Frontal cortex (tissue), 4 donors: ENCODE data around the gene CLMN. TPM values are rescaled to one million over a fixed set of nuclear protein-coding genes. Genes with fewer than 3 reads are reported as not detected.
"Not testable (repeated sequence)": the region's sequence is repeated elsewhere in the genome, so short reads cannot be mapped to it uniquely, and the experiment has no call there.

Experiments
- DNase-seq, 2 donors: peaks; one replicate each; pipeline ENCODE4 v3.0.0; 2012; ENCODE audit warnings: low spot score in 2 of 2
- FAIRE-seq: peaks from 2 replicates; lab custom pipeline; 2012; peaks lifted over from hg19 to GRCh38; lab: Jason Lieb, UNC
- total RNA-seq: library from RNA; depleted of rRNA; stranded (reverse); fragments of >200 nt; gene quantifications from one replicate; pipeline ENCODE4 v1.2.3, GENCODE V29; 2014
- donor health status: control.
- donor health status: control.
- donor health status: control.

The CLMN gene
- total RNA-seq, 1 donor from 2014 or later = 0.82 TPM

DNA sequence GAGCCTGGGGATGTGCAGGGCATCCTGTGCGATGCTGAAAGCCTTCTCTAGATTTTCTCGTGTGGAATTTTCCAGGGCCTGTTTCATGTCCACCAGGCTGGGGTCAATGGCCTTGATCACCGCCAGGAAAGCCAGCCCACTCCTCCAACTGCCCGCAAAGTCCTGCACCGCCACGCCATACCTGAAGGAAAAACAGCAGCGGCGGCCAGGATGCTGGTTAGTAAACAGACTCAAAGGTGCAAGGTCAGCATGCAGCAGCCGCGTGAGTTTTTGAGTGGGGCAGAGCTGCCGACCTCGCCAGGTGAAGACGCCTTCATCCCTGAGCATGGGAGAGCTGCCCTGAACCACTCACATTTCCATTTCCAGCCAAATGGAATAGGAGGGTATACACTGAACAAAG, 109.0 kb downstream of the CLMN start:
- no peak for FAIRE-seq
- no peak for DNase-seq

DNA sequence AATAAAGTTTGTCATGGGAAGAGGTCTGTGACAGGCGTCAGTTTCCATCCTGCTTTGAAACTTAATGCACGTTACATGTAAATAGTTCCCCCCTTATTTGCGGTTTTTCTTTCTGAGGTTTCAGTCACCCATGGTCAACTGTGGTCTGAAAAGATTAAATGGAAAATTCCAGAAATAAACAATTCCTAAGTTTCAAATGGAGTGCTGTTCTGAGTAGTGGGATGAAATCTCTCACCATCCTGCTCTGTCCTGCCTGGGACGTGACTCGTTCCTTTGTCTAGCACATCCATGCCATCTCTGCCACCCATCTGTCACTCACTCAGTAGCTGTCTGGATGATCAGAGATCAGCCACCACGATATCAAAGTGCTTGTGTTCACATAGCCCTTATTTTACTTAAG, 111.1 kb downstream of the CLMN start:
- no peak for DNase-seq
- no peak for FAIRE-seq

DNA sequence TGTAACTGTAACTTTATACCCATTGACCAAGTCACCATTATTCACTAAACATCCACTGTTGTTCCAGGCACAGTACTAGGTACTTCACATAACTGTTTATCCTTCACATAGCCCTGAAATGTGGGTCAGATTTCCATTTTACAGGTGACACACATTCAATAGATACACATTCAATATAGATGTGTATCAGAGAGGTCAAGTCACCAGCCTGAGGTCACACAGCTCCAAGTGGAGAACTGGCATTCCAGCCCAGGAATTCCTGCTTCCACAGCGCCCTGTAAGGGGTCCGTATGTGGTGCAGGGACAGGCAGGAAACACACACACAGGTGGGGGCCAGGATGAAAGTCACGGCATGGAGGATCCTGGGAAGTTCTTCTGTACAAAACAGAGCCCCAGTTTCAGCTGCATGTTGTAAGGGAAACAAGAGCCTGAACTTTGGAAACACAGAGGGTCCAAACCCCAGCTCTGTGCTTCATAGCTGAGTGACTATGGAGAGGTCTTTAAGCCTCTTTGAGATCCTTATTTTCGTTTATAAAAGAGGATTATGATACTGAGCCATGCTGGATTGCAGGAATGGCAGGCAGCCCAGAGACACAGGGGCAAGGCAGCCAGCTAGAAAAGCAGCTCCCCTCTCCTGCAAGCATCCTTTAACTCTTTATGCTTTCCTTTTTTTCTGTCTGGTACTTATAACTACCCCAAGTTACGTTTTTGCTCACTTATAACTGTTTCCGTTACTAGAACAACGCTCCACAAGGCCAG, 112.1 kb downstream of the CLMN start:
- FAIRE-seq = no peak
- DNase-seq = no peak

DNA sequence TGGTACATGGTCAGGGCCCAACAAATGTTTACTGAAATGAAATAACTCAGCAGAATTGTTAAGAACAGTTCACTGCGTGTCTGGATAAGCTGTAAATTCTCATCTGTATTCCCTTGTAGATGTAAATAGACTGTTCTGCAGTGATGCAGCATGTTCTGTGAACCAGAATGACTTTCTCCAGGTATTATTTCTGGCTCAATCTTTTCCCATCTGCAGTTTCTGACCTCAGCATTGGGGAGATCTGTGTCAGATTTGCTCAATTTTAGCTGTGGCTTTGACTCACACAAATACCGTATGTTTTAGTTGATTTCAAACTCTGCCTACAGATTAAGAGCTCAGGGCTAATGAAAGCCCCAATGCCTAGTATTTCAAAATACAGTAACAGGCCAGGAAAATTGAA, 113.2 kb downstream of the CLMN start:
- FAIRE-seq (no peak), DNase-seq (no peak)

DNA sequence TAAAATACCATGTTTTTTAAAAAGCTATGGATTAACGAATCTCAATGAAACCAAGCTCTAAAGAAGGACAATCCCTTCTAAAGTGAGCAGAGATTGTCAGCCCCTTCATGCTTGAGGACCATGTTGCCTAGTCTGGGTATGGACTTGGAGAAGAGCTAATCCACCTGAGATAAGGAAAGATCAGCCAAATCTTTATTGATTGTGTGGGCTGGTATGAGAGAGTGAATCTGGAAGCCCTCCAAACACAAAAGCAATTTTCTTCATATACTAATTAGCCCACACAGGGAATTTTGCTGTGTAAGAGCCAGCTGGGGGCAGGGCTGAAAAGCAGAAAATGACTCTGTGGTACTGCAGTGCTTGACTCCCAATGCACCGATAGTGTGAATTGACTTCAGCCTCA, 115.0 kb downstream of the CLMN start:
- DNase-seq = no peak
- FAIRE-seq = no peak

DNA sequence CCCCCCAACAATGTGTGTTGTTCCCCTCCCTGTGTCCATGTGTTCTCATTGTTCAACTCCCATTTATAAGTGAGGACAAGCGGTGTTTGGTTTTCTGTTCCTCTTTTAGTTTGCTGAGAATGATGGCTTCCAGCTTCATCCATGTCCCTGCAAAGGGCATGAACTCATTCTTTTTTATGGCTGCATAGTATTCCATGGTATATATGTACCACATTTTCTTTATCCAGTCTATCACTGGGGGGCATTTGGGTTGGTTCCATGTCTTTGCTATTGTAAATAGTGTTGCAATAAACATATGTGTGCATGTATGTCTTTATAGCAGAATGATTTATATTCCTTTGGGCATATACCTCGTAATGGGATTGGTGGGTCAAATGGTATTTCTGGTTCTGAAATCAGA, 118.0 kb downstream of the CLMN start:
- not testable (repeated sequence) for DNase-seq, FAIRE-seq

DNA sequence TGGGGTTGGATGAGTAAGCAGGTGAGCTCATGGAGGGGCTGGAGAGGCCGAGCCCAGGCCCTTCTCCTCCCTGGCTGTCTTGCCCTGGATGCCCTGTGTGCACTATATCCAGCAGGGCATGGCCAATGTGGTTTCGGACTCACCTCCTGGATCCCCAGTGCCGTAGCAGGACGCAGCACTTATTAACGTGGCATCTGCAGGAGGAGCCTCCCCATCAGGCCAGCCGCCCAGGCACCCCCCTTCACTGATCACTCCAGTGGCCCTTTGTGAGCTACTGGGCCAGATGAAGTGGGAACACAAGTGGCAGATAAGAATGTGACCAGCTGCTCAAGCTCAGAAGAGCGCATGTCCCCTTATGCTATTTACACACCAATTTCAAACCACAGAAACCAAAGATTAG, 119.3 kb downstream of the CLMN start:
- FAIRE-seq (no peak), DNase-seq (no peak)

DNA sequence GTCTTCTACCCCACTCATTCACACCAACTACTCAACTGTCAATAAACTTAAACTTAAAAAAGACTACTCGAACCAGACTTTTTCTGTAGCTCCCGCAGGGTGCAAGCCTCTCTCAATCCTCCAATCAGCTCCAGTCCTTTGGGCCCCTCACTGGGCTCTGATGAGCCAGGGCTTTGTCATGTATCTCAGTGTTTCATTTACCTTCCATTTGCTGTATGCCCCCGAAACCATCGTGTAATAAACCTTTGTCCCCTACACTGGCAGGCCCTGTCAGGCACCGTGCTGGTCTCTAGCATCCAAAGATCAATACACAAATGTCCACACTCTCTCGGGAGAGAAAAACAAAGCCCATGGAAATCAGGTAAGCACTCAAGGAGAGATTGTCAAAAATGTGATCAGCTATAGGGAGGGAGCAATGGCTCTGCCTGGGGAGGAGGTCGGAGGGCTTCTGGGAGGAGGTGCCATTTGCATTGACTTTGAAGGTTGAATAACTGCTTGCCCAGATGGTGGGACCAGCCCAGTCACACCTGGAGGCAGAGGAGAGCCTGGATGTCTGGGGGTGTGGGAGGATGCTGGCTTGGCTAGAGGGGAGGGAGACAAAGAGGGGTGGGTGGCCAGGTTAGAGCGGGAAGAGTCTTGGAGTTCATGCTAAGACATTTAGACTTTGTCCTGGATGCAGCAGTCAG, 120.3 kb downstream of the CLMN start:
- FAIRE-seq = no peak
- DNase-seq = no peak

DNA sequence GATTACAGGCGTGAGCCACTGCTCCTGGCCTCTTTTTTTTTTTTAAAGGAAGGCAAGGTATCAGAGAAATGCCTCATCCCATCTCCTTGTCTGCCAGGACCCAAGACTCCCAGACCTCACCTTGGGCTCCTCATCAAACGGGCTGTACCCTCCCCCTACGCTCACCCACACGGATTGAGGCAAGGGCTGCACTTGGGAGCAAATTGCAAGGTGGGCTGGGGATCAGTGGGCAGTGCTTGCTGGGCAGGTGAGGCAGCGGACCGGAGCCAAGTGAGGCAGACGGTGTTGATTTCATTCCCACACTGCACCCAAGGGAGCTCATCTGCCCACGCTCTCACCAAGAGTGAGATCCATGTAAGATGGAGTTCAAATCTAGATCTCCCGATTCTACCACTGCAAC, 121.4 kb downstream of the CLMN start:
- FAIRE-seq (no peak), DNase-seq (no peak)

DNA sequence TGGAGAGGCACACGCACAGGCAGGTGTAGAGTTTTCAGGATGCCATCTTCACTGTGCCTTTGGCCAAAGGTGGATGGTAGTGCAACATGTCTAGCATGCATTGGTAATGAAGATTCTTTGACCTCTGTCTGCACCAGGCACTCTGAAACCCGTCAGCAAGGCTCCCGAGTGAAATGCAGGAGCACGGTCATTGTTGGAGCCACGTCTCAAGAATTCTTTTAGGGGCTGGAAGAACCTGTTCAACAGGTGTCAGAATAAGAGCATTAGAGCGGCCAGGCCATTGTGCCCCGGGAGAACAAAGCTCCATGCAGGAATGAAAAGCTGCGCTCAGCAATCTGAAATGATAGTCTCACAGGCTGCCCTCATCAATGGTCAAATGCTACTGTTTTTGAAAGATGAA, 122.2 kb downstream of the CLMN start:
- no peak for DNase-seq

DNA sequence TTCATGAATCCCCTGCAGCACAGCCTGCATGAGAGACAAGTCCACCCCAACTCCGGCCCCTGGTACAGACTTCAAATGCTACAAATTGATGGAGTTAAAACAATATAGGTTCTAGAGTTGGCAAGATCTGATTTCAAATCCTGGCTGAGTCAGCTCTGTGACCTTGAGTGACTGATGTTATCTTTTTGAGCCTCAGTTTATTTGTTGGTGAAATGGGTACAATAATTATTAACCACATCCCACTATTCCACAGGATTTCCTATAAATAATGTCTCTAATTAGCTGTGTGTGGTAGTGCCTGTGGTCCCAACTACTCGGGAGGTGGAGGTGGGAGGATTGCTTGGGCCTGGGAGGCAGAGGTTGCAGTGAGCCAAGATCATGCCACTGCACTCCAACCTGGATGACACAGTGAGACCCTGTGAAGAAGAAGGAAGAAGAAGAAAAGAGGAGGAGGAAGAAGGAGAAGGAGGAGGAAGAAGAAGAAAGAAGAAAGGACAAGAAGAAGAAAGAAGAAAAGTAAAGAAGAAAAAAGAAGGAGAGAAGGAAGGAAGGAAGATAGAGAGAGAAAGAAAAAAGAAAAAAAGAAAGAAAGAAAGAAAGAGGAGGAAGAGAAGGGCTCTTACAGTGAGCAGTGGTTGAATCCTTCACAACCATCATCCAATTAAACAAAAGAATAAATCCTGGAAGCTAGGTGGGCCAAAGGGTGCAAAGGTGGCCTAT, 122.7 kb downstream of the CLMN start:
- DNase-seq = no peak
- no peak for FAIRE-seq

More for the DNA sequence above, 122.2 kb downstream of the CLMN start:
- no peak for FAIRE-seq

DNA sequence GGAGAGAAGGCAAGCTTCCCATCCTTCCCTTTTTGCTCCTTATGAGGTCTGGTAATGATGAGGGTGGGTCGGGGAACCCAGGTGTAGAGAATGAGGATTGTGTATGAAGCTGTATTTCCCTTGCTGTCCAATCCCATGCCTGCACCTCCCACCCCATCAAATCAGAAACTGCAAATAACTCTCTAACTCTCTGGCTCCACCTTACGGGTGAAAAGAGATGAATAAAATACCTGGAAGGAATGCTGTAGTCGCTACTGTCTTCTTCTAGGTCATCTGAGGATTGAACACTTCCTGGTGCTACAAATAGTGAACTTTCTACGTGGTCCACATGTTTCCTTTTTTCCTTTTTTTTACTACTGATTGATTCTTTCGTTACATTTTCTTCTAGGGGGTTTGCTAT, 123.4 kb downstream of the CLMN start:
- no peak for DNase-seq

DNA sequence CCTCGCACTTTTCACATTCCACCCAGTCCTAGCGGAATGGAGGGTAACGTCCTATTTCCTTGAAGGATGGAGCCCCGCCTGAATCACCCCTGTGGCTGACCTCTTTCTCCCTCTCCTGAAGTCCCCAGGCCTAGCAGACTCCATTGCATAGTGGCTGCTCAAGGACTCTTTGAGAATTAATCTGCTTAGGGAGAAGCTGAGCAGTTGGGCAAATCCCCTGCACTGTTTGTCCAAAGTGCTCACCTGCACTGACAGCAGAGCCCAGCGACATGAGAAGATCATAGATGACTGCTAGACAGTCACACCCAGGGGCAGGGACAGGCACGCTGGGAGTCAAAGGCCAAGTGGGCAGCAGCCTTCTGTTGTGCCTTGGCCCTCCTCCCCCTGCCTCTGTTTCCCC, 124.7 kb downstream of the CLMN start:
- FAIRE-seq (no peak), DNase-seq (no peak)

More for the DNA sequence above, 123.4 kb downstream of the CLMN start:
- FAIRE-seq = no peak

DNA sequence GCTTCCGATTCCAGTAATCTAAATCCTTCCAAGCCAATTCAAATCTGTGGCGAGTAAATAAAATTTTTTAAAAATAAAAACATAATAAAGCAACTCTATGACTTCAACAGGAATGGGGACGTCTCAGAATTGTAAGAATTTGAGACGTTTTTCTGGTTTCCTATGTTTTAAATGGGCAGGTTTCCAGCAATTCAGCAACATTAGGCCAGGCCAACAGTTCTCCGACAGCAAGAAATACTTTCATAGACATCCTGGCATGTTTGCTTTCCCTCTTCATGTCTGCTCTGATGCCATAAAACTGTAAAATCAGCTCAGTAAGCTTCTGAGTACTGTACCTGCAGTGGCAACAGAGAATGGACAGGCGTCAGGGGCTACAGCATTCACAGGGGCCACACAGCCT, 126.6 kb downstream of the CLMN start:
- DNase-seq (no peak), FAIRE-seq (no peak)

DNA sequence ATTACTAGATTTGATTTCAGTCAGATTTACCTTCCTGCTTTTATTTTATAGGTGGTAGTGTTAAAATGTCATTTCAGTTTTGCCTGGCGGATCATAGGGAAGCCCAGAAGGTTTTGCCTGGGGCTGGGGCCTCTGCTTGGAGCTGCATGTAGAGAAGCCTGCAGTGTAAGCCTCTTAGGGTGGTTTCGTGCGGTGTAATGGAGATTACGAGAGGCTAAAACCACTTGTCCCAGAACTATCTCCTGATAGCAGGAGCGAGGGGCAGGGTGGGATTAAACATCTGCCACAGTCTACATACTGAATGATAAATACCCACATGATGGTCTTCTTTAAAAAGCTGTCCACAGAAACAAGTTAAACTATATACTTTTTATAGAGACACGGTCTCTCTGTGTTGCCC, 127.4 kb downstream of the CLMN start:
- FAIRE-seq = no peak
- DNase-seq = no peak

DNA sequence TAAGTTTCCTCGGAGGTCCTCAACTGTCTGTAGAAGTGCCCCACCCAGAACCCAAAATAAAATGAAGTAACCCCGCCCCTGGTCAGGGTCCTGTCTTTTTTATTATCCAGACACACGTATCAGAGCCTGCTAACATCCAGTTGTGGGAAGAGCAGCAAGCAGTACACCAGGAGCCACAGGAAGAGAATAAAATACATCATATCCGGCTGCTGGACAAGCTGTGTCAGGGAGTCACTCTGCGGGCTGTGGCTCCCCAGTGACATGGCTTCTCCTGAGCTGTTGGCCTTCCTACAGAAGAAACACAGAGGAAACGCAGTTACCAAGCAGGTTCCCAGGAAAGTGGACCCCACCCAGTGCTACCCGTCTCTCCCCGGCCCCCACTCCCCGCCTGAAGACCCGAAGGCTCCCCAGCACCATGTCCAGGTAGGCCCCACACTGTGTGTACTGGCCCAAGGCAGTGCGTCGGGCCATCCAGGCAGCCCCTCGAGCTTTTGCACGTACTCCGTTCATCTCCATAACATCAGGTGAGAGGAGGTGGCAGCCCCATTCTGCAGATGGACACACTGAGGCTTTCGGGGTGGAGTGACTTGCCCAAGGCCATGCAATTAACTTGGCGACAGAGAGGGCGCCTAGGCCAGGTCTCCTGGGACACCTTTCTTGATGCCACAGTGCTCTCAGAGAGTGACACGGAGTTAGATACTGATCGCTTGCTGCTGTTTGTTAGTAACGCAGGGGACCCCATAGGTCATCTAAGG, 128.1 kb downstream of the CLMN start:
- DNase-seq (no peak), FAIRE-seq (no peak)

DNA sequence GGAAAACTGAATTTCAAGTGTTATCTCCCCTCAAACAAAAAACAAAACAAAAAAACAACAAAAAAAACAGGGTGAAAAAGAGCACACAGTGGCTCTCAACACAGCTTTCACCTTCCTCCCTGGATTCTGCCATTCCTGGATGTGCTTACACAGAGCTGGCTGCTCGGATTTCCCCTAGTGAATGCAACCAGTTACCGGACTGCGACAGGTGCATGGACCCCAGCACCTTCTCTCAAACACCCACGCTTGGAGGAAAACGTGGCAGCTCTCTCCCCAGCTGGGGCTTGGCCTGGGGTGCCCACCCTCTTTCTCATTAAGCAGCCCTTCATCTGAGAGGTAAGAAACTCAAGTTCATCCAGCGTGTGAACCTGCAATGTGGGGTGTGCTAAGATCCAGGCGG, 128.9 kb downstream of the CLMN start:
- DNase-seq (no peak), FAIRE-seq (no peak)

DNA sequence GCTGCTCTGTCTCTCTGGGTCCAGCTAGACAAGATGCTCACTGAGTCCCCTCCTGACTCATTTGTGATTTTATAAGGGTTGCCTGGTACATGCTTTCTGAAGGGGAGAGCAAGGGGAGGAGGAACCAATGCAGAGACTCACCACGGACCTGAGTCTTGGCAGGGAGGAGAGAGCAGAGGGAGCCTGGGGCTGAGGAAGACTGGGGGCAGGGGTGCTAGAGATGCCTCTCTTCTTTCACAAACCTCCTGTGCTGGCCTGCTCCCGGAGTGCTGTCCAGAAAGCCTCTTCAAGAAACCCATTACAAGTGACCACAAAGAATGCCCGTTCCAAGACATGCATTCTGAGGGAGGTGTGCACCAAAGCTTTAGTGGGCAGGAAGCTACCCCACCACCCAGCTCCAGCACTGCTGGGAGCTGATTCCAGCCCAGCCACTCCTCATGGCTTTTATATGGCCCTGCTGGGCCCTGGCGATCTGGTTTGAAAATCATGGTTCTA, 129.3 kb downstream of the CLMN start:
- DNase-seq = no peak

DNA sequence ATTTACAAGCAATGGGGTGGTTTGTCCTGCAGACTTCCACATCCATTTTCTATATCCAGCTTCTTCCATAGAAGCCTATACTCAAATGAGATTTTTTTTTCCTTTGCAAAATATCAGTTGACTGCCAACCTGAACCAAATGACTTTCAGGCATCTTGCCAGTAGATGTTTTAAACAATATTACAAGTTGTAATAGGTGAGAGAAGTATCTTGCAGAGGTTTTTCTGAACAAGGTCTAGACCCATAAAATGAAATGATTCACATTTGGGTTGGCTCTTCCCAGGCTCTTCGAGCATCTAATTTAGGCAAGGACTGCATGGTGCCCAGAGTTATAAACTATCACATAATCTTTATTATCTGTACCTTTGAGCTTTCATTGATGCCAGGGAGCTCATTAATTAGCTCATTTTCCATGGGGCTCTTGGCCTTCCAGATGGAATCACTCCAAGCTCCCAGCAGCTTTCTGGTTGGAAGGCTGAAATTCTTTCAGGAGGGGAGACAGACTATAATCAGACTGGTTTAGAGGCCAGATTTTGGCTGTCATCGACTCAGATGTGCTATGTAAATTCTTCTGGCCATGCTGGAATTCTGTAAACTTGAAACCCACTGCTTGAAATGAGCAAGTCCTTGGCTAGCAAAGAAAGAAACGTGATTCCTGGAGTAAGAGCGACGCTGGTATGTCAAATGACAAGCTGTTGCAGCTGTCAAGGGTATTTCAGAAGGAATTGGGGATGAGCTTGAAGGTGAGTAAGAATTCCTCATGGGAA, 130.2 kb downstream of the CLMN start:
- FAIRE-seq = no peak
- no peak for DNase-seq

More for the DNA sequence above, 129.3 kb downstream of the CLMN start:
- FAIRE-seq = no peak
